HepG2 (cell line): Measurements from ENCODE around the gene OPRL1. TPM values are rescaled to one million over a fixed set of nuclear protein-coding genes. Genes with fewer than 3 reads are reported as not detected.

ENCODE experiments used
- ARID2 ChIP-seq: sonication (generic); formaldehyde crosslinking; IDR thresholded peaks from 2 replicates; pipeline ENCODE4 v1.8.1; 2022; ENCODE audit warnings: mild to moderate bottlenecking, missing genetic modification reagents, borderline replicate concordance
- HIC2 ChIP-seq: sonication (generic); formaldehyde crosslinking; IDR thresholded peaks from 2 replicates; pipeline ENCODE4 v1.9.0; 2022; ENCODE audit warnings: low read depth, missing genetic modification reagents
- KDM5A ChIP-seq: fragments of 200-600 bp; sonication (generic); IDR thresholded peaks from 2 replicates; pipeline ENCODE4 v1.7.0; 2018; ENCODE audit warnings: antibody characterized with exemption, mild to moderate bottlenecking, low read length, borderline replicate concordance
- MATR3 ChIP-seq: sonication (generic); formaldehyde crosslinking; IDR thresholded peaks from 2 replicates; pipeline ENCODE4 v1.4.0; 2020; ENCODE audit warnings: missing genetic modification reagents
- MBNL3 ChIP-seq: fragments of 250-450 bp; sonication (Bioruptor Pico); conservative IDR thresholded peaks from 2 replicates; pipeline ENCODE4 v1.8.0; 2022; ENCODE audit warnings: mild to moderate bottlenecking, inconsistent platforms
- MIXL1 ChIP-seq: IDR thresholded peaks from 2 replicates; pipeline ENCODE4 v1.6.1; 2016
- PCBP1 ChIP-seq: fragments of 200-400 bp; formaldehyde crosslinking; IDR thresholded peaks from 2 replicates; pipeline ENCODE4 v1.6.1; 2017; ENCODE audit warnings: mild to moderate bottlenecking, low read depth, low read length, borderline replicate concordance
- SIX1 ChIP-seq: sonication (generic); formaldehyde crosslinking; IDR thresholded peaks from 2 replicates; pipeline ENCODE4 v1.4.0; 2020; ENCODE audit warnings: missing genetic modification reagents, borderline replicate concordance
- SRF ChIP-seq: IDR thresholded peaks from 2 replicates; pipeline ENCODE4 v1.6.1; 2011; ENCODE audit warnings: mild to moderate bottlenecking, low read depth, low read length, moderate library complexity
- ZNF331 ChIP-seq: sonication (generic); formaldehyde crosslinking; IDR thresholded peaks from 2 replicates; pipeline ENCODE4 v1.4.0; 2020; ENCODE audit warnings: missing genetic modification reagents
- ZNF337 ChIP-seq: sonication (generic); formaldehyde crosslinking; IDR thresholded peaks from 2 replicates; pipeline ENCODE4 v1.5.1; 2020; ENCODE audit warnings: missing genetic modification reagents, low read depth, mild to moderate bottlenecking, borderline replicate concordance
- ZNF446 ChIP-seq: sonication (generic); formaldehyde crosslinking; IDR thresholded peaks from 2 replicates; pipeline ENCODE4 v1.5.0; 2020; ENCODE audit warnings: mild to moderate bottlenecking, missing genetic modification reagents
- ZNF484 ChIP-seq: sonication (generic); formaldehyde crosslinking; IDR thresholded peaks from 2 replicates; pipeline ENCODE4 v1.5.1; 2020; ENCODE audit warnings: mild to moderate bottlenecking, low read depth, missing genetic modification reagents, borderline replicate concordance
- ZNF501 ChIP-seq: sonication (generic); formaldehyde crosslinking; IDR thresholded peaks from 2 replicates; pipeline ENCODE4 v1.5.1; 2020; ENCODE audit warnings: mild to moderate bottlenecking, moderate library complexity, missing genetic modification reagents
- ZNF790 ChIP-seq: sonication (generic); formaldehyde crosslinking; IDR thresholded peaks from 2 replicates; pipeline ENCODE4 v1.8.0; 2022; ENCODE audit warnings: missing genetic modification reagents, mild to moderate bottlenecking, borderline replicate concordance
- polyA plus RNA-seq, 8 experiments: library from polyadenylated mRNA; depleted of rRNA in 3 of 8; stranded (reverse) in 7 of 8; unstranded in 1 of 8; fragments of >200 nt; fragmentation: Illumina TruSeq in 4 of 8; extraction: Trizol in 4 of 8; gene quantifications; 2 replicates each; pipeline versions ENCODE4 v1.2.1 to v1.2.3, GENCODE V29; 2011 to 2016; ENCODE audit warnings: low read depth in 4 of 8, missing spikeins in 1 of 8, mixed read lengths in 1 of 8; ENCODE audit not compliant: insufficient read depth in 1 of 8
- total RNA-seq, 5 experiments: library from RNA; depleted of rRNA; stranded (reverse); fragments of >200 nt; fragmentation: Illumina TruSeq; extraction: Trizol; gene quantifications; 2 replicates each; pipeline ENCODE4 v1.2.3, GENCODE V29; 2016; ENCODE audit warnings: low read depth in 1 of 5
- TF ChIP-seq, protein P1 (sequence below): IDR thresholded peaks from 2 replicates; pipeline ENCODE4 v1.6.1; 2012; ENCODE audit warnings: low read depth, low read length, improper control_type of control experiment
- TF ChIP-seq, protein P2 (sequence below): sonication (generic); formaldehyde crosslinking; IDR thresholded peaks from 2 replicates; pipeline ENCODE4 v1.8.1; 2023; ENCODE audit warnings: mild to moderate bottlenecking, missing genetic modification reagents, borderline replicate concordance
- TF ChIP-seq, protein P3 (sequence below): sonication (generic); formaldehyde crosslinking; IDR thresholded peaks from 2 replicates; pipeline ENCODE4 v1.5.0; 2020; ENCODE audit warnings: mild to moderate bottlenecking, missing genetic modification reagents

The OPRL1 gene
- total and polyA plus RNA-seq, 2 of the 13 experiments (the other 11 are each of a cell fraction or from before 2014, with no cell fraction given): 0.35 to 0.71 TPM

DNA sequence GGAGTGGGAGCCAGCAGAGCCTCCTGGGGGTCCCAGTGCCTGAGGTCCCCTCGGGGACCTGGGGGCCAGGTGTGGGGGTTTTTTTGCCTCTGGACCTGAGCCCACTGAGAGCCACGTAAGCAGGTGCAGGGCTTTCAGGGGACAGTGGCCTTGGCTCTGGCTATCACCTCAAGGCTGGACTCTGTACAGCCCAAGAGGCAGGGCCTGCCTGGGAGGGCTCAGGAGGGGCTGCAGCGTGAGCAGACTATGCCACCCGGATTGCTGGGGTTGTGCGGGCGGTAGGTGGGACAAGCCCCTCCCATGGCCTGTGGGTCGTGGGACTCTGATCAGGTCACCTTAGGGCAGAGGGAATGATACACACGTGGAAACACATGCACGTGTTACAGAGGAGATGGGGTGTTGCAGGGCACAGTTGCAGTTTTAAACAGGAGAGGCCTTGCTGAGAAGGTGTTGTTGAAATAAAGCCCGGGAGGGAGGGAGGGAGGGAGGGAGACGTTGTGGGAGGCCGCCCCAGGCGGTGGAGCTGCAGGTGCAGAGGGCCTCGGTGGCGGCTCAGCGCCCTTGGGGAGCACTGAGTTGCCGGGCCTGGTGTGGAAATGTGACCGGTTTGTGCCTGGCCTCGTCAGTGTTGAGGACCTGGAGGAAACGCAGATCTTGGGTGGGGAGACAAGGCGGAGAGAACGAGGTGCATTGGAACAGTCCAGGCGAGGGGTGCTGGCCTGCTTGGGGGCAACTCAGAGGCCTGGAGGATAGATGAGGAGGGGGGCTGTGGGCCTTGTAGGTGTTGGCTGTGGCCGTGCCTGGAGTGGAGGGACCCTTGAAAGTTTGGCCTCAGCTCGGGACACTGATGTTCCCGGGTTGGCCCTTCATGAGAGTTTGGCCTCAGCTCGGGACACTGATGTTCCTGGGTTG is 14.6 kb upstream of the OPRL1 start (continued):
- TF ChIP-seq, protein P1, sequence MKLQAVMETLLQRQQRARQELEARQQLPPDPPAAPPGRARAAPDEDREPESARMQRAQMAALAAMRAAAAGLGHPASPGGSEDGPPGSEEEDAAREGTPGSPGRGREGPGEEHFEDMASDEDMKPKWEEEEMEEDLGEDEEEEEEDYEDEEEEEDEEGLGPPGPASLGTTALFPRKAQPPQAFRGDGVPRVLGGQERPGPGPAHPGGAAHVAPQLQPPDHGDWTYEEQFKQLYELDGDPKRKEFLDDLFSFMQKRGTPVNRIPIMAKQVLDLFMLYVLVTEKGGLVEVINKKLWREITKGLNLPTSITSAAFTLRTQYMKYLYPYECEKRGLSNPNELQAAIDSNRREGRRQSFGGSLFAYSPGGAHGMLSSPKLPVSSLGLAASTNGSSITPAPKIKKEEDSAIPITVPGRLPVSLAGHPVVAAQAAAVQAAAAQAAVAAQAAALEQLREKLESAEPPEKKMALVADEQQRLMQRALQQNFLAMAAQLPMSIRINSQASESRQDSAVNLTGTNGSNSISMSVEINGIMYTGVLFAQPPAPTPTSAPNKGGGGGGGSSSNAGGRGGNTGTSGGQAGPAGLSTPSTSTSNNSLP: no peak
- TF ChIP-seq MIXL1 (CRISPR knock-in tag) (no peak), MATR3 (0 out of 2 replicates have a peak, but pooled peaks have one; percentile 56), ZNF484 (0 out of 2 replicates have a peak, but pooled peaks have one; percentile 16), MBNL3 (CRISPR knock-in tag) (no peak), ZNF501 (peak; percentile 51; the same call in 1 of the 2 replicates), ZNF337 (CRISPR knock-in tag) (no peak), SRF (no peak), ARID2 (no peak), SIX1 (CRISPR knock-in tag) (no peak; the same call in 1 of the 2 replicates), PCBP1 (no peak), ZNF790 (CRISPR knock-in tag) (no peak; the same call in 1 of the 2 replicates), ZNF446 (CRISPR knock-in tag) (peak; percentile 60; the same call in 1 of the 2 replicates), HIC2 (CRISPR knock-in tag) (no peak), KDM5A (no peak), ZNF331 (CRISPR knock-in tag) (peak; percentile 77)
- TF ChIP-seq, protein P2, sequence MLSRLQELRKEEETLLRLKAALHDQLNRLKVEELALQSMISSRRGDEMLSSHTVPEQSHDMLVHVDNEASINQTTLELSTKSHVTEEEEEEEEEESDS (CRISPR knock-in tag): 0 out of 2 replicates have a peak, but pooled peaks have one; percentile 76
- TF ChIP-seq, protein P3, sequence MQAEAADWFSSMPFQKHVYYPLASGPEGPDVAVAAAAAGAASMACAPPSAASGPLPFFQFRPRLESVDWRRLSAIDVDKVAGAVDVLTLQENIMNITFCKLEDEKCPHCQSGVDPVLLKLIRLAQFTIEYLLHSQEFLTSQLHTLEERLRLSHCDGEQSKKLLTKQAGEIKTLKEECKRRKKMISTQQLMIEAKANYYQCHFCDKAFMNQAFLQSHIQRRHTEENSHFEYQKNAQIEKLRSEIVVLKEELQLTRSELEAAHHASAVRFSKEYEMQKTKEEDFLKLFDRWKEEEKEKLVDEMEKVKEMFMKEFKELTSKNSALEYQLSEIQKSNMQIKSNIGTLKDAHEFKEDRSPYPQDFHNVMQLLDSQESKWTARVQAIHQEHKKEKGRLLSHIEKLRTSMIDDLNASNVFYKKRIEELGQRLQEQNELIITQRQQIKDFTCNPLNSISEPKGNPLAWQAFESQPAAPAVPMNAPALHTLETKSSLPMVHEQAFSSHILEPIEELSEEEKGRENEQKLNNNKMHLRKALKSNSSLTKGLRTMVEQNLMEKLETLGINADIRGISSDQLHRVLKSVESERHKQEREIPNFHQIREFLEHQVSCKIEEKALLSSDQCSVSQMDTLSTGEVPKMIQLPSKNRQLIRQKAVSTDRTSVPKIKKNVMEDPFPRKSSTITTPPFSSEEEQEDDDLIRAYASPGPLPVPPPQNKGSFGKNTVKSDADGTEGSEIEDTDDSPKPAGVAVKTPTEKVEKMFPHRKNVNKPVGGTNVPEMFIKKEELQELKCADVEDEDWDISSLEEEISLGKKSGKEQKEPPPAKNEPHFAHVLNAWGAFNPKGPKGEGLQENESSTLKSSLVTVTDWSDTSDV (CRISPR knock-in tag): peak; percentile 40
